ENCODE data around the gene EPHA8. TPM values are rescaled to one million over a fixed set of nuclear protein-coding genes. Genes with fewer than 3 reads are reported as not detected.

The EPHA8 gene
- total RNA-seq, 1 donor from 2014 or later = 0.23 TPM

DNA sequence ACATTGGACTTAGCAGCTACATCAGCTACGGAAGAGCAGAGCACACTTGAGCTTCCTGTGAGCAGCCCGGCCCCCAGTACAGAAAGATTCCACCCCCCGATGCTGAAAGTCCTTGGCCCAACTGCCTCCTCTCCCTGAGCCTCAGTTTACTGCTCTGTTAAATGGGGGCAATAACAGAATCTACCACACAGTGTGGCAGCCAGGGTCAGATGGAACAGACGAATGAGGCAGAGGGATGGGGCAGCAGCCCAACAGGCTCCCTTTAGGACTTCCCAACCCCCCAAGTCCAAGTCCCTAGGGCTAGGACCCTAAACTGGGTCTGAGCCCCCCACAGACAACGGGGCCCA lies 50.3 kb downstream of the EPHA8 start:
- peaks cover 2% of the 10 kb centered on the region for H3K9me3 Mint-ChIP-seq (ENCODE audit: unreplicated experiment)

DNA sequence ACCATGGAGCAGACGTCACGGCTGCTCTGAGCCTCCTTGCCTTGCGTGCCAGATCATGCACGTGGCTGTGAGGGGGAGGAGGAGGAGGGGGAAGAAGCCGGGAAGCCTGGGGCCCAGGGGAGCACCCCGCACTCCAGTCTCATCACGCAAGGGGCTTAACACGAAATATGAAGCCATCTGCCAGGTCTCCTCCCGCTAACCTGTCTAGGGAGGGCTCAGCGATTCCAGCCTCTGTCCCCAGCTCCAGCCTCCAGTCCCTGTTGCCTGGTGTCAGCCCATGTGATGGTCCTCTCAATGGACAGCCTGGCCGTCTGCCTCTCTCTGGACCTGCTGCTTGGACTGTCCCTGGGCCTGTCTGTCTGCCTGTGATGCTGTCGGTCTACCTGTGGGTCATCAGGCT lies 50.7 kb downstream of the EPHA8 start:
- Mint-ChIP-seq H3K27me3 (ENCODE audit: low read depth, unreplicated experiment) (peaks cover 81% of the 10 kb centered on the region), H3K36me3 (ENCODE audit: low read depth, unreplicated experiment) (no peaks in the 10 kb centered on the region), H3K9me3 (ENCODE audit: unreplicated experiment) (peaks cover 2% of the 10 kb centered on the region), H3K4me3 (ENCODE audit: unreplicated experiment) (no peak overlapping the region), H3K4me1 (ENCODE audit: low read depth, unreplicated experiment) (no peaks in the 10 kb centered on the region), H3K27ac (ENCODE audit: unreplicated experiment) (no peak overlapping the region)
- Histone ChIP-seq H3K79me2 (ENCODE audit: insufficient read depth, low read length) (no peaks in the 10 kb centered on the region), H3K4me2 (ENCODE audit: low read length) (no peak overlapping the region), H3K9me3 (ENCODE audit: insufficient read depth, low read depth, low read length) (no peaks in the 10 kb centered on the region), H3K9ac (ENCODE audit: low read length) (no peak overlapping the region), H3K4me3 (ENCODE audit: insufficient read depth, low read depth, low read length) (no peak overlapping the region), H3K27me3 (ENCODE audit: insufficient read depth, low read length) (peaks cover 51% of the 10 kb centered on the region), H3K36me3 (ENCODE audit: insufficient read depth, low read length) (no peaks in the 10 kb centered on the region), H2AFZ (ENCODE audit: low read depth, low read length) (no peak overlapping the region), H4K20me1 (ENCODE audit: insufficient read depth, low read length) (no peaks in the 10 kb centered on the region), H3K4me1 (ENCODE audit: insufficient read depth, low read length) (no peaks in the 10 kb centered on the region), H3K27ac (ENCODE audit: low read depth, low read length) (no peak overlapping the region)
- TF ChIP-seq, protein P1, sequence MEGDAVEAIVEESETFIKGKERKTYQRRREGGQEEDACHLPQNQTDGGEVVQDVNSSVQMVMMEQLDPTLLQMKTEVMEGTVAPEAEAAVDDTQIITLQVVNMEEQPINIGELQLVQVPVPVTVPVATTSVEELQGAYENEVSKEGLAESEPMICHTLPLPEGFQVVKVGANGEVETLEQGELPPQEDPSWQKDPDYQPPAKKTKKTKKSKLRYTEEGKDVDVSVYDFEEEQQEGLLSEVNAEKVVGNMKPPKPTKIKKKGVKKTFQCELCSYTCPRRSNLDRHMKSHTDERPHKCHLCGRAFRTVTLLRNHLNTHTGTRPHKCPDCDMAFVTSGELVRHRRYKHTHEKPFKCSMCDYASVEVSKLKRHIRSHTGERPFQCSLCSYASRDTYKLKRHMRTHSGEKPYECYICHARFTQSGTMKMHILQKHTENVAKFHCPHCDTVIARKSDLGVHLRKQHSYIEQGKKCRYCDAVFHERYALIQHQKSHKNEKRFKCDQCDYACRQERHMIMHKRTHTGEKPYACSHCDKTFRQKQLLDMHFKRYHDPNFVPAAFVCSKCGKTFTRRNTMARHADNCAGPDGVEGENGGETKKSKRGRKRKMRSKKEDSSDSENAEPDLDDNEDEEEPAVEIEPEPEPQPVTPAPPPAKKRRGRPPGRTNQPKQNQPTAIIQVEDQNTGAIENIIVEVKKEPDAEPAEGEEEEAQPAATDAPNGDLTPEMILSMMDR (IDR thresholded peaks at IDR 0.05; ENCODE audit: insufficient read depth, low read depth, low read length) = no peak
- no peak for TF ChIP-seq EZH2 (IDR thresholded peaks at IDR 0.05; ENCODE audit: insufficient read depth, low read length)
- no peak for DNase-seq (ENCODE audit: low read depth)
- no peak for FAIRE-seq

More for the DNA sequence above, 50.3 kb downstream of the EPHA8 start:
- no peak overlapping the region for H3K27ac ChIP-seq (ENCODE audit: low read depth, low read length)
- no peak overlapping the region for H3K4me2 ChIP-seq (ENCODE audit: low read length)
- TF ChIP-seq, protein P1 (IDR thresholded peaks at IDR 0.05; ENCODE audit: insufficient read depth, low read depth, low read length) = no peak
- TF ChIP-seq EZH2 (IDR thresholded peaks at IDR 0.05; ENCODE audit: insufficient read depth, low read length) = no peak
- H3K4me1 Mint-ChIP-seq (ENCODE audit: low read depth, unreplicated experiment) = no peaks in the 10 kb centered on the region
- no peaks in the 10 kb centered on the region for H4K20me1 ChIP-seq (ENCODE audit: insufficient read depth, low read length)
- no peaks in the 10 kb centered on the region for H3K9me3 ChIP-seq (ENCODE audit: insufficient read depth, low read depth, low read length)
- FAIRE-seq (no peak), DNase-seq (ENCODE audit: low read depth) (no peak)
- peaks cover 47% of the 10 kb centered on the region for H3K27me3 ChIP-seq (ENCODE audit: insufficient read depth, low read length)
- peaks cover 81% of the 10 kb centered on the region for H3K27me3 Mint-ChIP-seq (ENCODE audit: low read depth, unreplicated experiment)
- H3K36me3 ChIP-seq (ENCODE audit: insufficient read depth, low read length) = no peaks in the 10 kb centered on the region
- H3K9ac ChIP-seq (ENCODE audit: low read length) = no peak overlapping the region
- no peaks in the 10 kb centered on the region for H3K4me1 ChIP-seq (ENCODE audit: insufficient read depth, low read length)
- no peak overlapping the region for H3K4me3 Mint-ChIP-seq (ENCODE audit: unreplicated experiment)
- no peaks in the 10 kb centered on the region for H3K36me3 Mint-ChIP-seq (ENCODE audit: low read depth, unreplicated experiment)
- no peak overlapping the region for H2AFZ ChIP-seq (ENCODE audit: low read depth, low read length)
- no peak overlapping the region for H3K27ac Mint-ChIP-seq (ENCODE audit: unreplicated experiment)
- no peaks in the 10 kb centered on the region for H3K79me2 ChIP-seq (ENCODE audit: insufficient read depth, low read length)
- H3K4me3 ChIP-seq (ENCODE audit: insufficient read depth, low read depth, low read length) = no peak overlapping the region

DNA sequence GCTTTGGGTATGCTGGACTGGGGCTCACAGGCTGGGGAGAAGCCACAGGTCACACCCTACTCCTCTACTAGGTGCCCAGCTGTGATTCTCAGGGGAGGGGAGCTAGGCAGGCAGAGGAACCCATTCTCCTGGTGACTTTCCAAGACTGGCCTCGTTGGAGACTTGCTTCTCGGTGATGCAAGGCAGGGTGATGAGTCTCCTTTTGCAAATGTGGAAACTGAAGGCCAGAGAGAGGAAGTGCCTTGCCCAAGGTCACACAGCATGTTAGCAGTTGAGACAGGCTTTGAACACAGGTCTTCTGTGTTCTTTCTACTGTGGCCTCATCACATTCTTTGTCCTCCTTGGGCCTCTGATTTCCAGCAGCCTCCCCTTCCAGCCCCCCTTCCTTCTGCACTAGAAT lies 52.6 kb downstream of the EPHA8 start:
- Histone ChIP-seq H3K79me2 (ENCODE audit: insufficient read depth, low read length) (no peaks in the 10 kb centered on the region), H3K4me2 (ENCODE audit: low read length) (no peak overlapping the region), H3K4me1 (ENCODE audit: insufficient read depth, low read length) (no peaks in the 10 kb centered on the region), H2AFZ (ENCODE audit: low read depth, low read length) (no peak overlapping the region), H4K20me1 (ENCODE audit: insufficient read depth, low read length) (no peaks in the 10 kb centered on the region), H3K9me3 (ENCODE audit: insufficient read depth, low read depth, low read length) (no peaks in the 10 kb centered on the region), H3K27me3 (ENCODE audit: insufficient read depth, low read length) (peaks cover 57% of the 10 kb centered on the region), H3K4me3 (ENCODE audit: insufficient read depth, low read depth, low read length) (no peak overlapping the region), H3K36me3 (ENCODE audit: insufficient read depth, low read length) (no peaks in the 10 kb centered on the region), H3K27ac (ENCODE audit: low read depth, low read length) (no peak overlapping the region), H3K9ac (ENCODE audit: low read length) (no peak overlapping the region)
- Mint-ChIP-seq H3K27ac (ENCODE audit: unreplicated experiment) (no peak overlapping the region), H3K27me3 (ENCODE audit: low read depth, unreplicated experiment) (peaks cover 76% of the 10 kb centered on the region), H3K4me3 (ENCODE audit: unreplicated experiment) (no peak overlapping the region), H3K9me3 (ENCODE audit: unreplicated experiment) (peaks cover 2% of the 10 kb centered on the region), H3K4me1 (ENCODE audit: low read depth, unreplicated experiment) (no peaks in the 10 kb centered on the region), H3K36me3 (ENCODE audit: low read depth, unreplicated experiment) (no peaks in the 10 kb centered on the region)
- DNase-seq (ENCODE audit: low read depth) = no peak
- no peak for FAIRE-seq
- TF ChIP-seq, protein P1 (IDR thresholded peaks at IDR 0.05; ENCODE audit: insufficient read depth, low read depth, low read length) = no peak

Data from astrocyte (in vitro differentiated cells and primary cell).